GM23338 (cell line): ENCODE results near the gene ERVH48-1. TPM values are rescaled to one million over a fixed set of nuclear protein-coding genes. Genes with fewer than 3 reads are reported as not detected.

Experiments
- ATAC-seq: fragments of 200-7000 bp; cut with Tn5 transposase; 3 replicates; pipeline ENCODE4 v1.9.1; 2020
- DNase-seq: peaks from one replicate; pipeline ENCODE4 v3.0.0-alpha.2; 2015; ENCODE audit warnings: low spot score
- H2AFZ ChIP-seq: fragments of 200-600 bp; sonication (generic); 2 replicates; pipeline ENCODE4 v1.8.0; 2016; ENCODE audit warnings: antibody characterized with exemption, mild to moderate bottlenecking, moderate library complexity
- H3F3A ChIP-seq: fragments of 200-600 bp; sonication (generic); replicated peaks from 2 replicates; pipeline ENCODE4 v1.8.0; 2017; ENCODE audit warnings: antibody characterized with exemption, mixed run types, low read depth
- H3K27ac ChIP-seq: fragments of 200-600 bp; sonication (generic); 2 replicates; pipeline ENCODE4 v1.6.1; 2016; ENCODE audit warnings: low read depth
- H3K27me3 ChIP-seq: fragments of 200-600 bp; sonication (generic); 2 replicates; pipeline ENCODE4 v1.8.0; 2016; ENCODE audit warnings: mild to moderate bottlenecking, mixed run types, moderate library complexity; ENCODE audit not compliant: insufficient read depth
- H3K36me3 ChIP-seq: fragments of 200-600 bp; sonication (generic); 2 replicates; pipeline ENCODE4 v1.8.0; 2016; ENCODE audit warnings: mild to moderate bottlenecking; ENCODE audit not compliant: insufficient read depth
- H3K4me1 ChIP-seq: fragments of 200-600 bp; sonication (generic); 2 replicates; pipeline ENCODE4 v1.8.0; 2016; ENCODE audit warnings: mild to moderate bottlenecking, moderate library complexity; ENCODE audit not compliant: insufficient read depth
- H3K4me2 ChIP-seq: fragments of 200-600 bp; sonication (generic); 2 replicates; pipeline ENCODE4 v1.7.1; 2017; ENCODE audit warnings: mixed run types
- H3K4me3 ChIP-seq: fragments of 200-600 bp; sonication (generic); 2 replicates; pipeline ENCODE4 v1.6.1; 2016; ENCODE audit warnings: mixed run types
- H3K79me2 ChIP-seq: fragments of 200-600 bp; sonication (generic); replicated peaks from 2 replicates; pipeline ENCODE4 v1.8.0; 2017; ENCODE audit warnings: mild to moderate bottlenecking; ENCODE audit not compliant: insufficient read depth
- H3K9me2 ChIP-seq: fragments of 200-600 bp; sonication (generic); 2 replicates; pipeline ENCODE4 v1.8.0; 2017; ENCODE audit not compliant: insufficient read depth
- H4K20me1 ChIP-seq: fragments of 200-600 bp; sonication (generic); replicated peaks from 2 replicates; pipeline ENCODE4 v1.8.0; 2017; ENCODE audit warnings: mild to moderate bottlenecking; ENCODE audit not compliant: insufficient read depth
- H3K27ac Mint-ChIP-seq: 2 replicates; pipeline ENCODE4 v1.8.0; 2020; ENCODE audit warnings: inconsistent platforms, mild to moderate bottlenecking, moderate library complexity, mixed read lengths
- H3K27me3 Mint-ChIP-seq: 3 replicates; pipeline ENCODE4 v1.8.0; 2022; ENCODE audit warnings: low read depth, mild to moderate bottlenecking, moderate library complexity, mixed read lengths, inconsistent platforms; ENCODE audit not compliant: insufficient read depth, poor library complexity
- H3K36me3 Mint-ChIP-seq: 3 replicates; pipeline ENCODE4 v1.8.0; 2021; ENCODE audit warnings: low read depth, mild to moderate bottlenecking, inconsistent platforms, moderate library complexity, mixed read lengths
- H3K4me1 Mint-ChIP-seq: 3 replicates; pipeline ENCODE4 v1.8.0; 2020; ENCODE audit warnings: mild to moderate bottlenecking, inconsistent platforms, mixed read lengths
- H3K4me3 Mint-ChIP-seq: 3 replicates; pipeline ENCODE4 v1.8.0; 2021; ENCODE audit warnings: moderate library complexity, mild to moderate bottlenecking, inconsistent platforms, mixed read lengths
- H3K9me3 Mint-ChIP-seq: 3 replicates; pipeline ENCODE4 v1.8.0; 2020; ENCODE audit warnings: moderate library complexity, mild to moderate bottlenecking, inconsistent platforms, mixed read lengths
- CREB1 ChIP-seq: fragments of 250-450 bp; sonication (Bioruptor Pico); IDR thresholded peaks from 2 replicates; pipeline ENCODE4 v1.5.0; 2020; ENCODE audit warnings: low read depth, mild to moderate bottlenecking, moderate library complexity
- CTCF ChIP-seq, 2 experiments: fragments of 200-600 bp in 1 of 2; sonication (generic) in 1 of 2; conservative IDR thresholded peaks; 2 replicates each; pipeline versions ENCODE4 v1.5.1 to v1.6.1; 2016 to 2017; ENCODE audit warnings: antibody characterized with exemption in 2 of 2, low read depth in 2 of 2, mild to moderate bottlenecking in 2 of 2, moderate library complexity in 1 of 2
- ETS1 ChIP-seq: IDR thresholded peaks from 2 replicates; pipeline ENCODE4 v1.6.1; 2016; ENCODE audit warnings: antibody characterized with exemption
- EZH2 ChIP-seq: fragments of 200-600 bp; sonication (generic); IDR thresholded peaks from one replicate; pipeline ENCODE4 v1.8.0; 2017; ENCODE audit warnings: antibody characterized with exemption, mild to moderate bottlenecking, low read depth; ENCODE audit not compliant: unreplicated experiment
- EZH2phosphoT487 ChIP-seq: fragments of 200-600 bp; sonication (generic); IDR thresholded peaks from one replicate; pipeline ENCODE4 v1.8.1; 2018; ENCODE audit warnings: antibody characterized with exemption; ENCODE audit not compliant: unreplicated experiment
- JUNB ChIP-seq: IDR thresholded peaks from one replicate; pipeline ENCODE4 v1.6.1; 2016; ENCODE audit warnings: antibody characterized with exemption; ENCODE audit not compliant: unreplicated experiment
- NANOG ChIP-seq: IDR thresholded peaks from 2 replicates; pipeline ENCODE4 v1.6.1; 2016; ENCODE audit warnings: antibody characterized with exemption, borderline replicate concordance
- POLR2AphosphoS5 ChIP-seq: IDR thresholded peaks from 2 replicates; pipeline ENCODE4 v1.6.1; 2016; ENCODE audit warnings: antibody characterized with exemption, low read depth
- REST ChIP-seq: IDR thresholded peaks from one replicate; pipeline ENCODE4 v1.6.1; 2018; ENCODE audit warnings: antibody characterized with exemption; ENCODE audit not compliant: unreplicated experiment
- STAT1 ChIP-seq: IDR thresholded peaks from one replicate; pipeline ENCODE4 v1.6.1; 2016; ENCODE audit warnings: antibody characterized with exemption; ENCODE audit not compliant: unreplicated experiment
- ZNF114 ChIP-seq: fragments of 250-450 bp; sonication (Bioruptor Pico); IDR thresholded peaks from 2 replicates; pipeline ENCODE4 v1.5.0; 2020; ENCODE audit warnings: mild to moderate bottlenecking, moderate library complexity
- ZNF331 ChIP-seq: fragments of 250-450 bp; sonication (Bioruptor Pico); IDR thresholded peaks from 2 replicates; pipeline ENCODE4 v1.5.0; 2020; ENCODE audit warnings: low read depth, mild to moderate bottlenecking, moderate library complexity
- ZNF462 ChIP-seq: fragments of 250-450 bp; sonication (Bioruptor Pico); IDR thresholded peaks from 2 replicates; pipeline ENCODE4 v1.5.0; 2020; ENCODE audit warnings: mild to moderate bottlenecking, moderate library complexity
- polyA plus RNA-seq: library from polyadenylated mRNA; unstranded; fragments of >200 nt; fragmentation: Nextera tagmentation; extraction: Ambion mirVana; gene quantifications from 2 replicates; pipeline ENCODE4 v1.2.1, GENCODE V29; 2016
- total RNA-seq: library from RNA; depleted of rRNA; stranded (reverse); fragments of >200 nt; shearing (Covaris generic); gene quantifications from 2 replicates; pipeline ENCODE4 v1.2.3, GENCODE V29; 2014

ERVH48-1 gene
- total and polyA plus RNA-seq, 2 experiments from 2014 or later: 31.7 to 37.0 TPM

- Histone ChIP-seq H3K9me2 (no peaks in the 10 kb centered on the region), H3K36me3 (peaks cover 41% of the 10 kb centered on the region), H3K79me2 (peaks cover 18% of the 10 kb centered on the region), H3K4me1 (no peaks in the 10 kb centered on the region), H3K27ac (peak overlapping the region; percentile 69; the same call in 1 of the 2 replicates), H3K27me3 (no peaks in the 10 kb centered on the region), H3F3A (no peaks in the 10 kb centered on the region), H4K20me1 (peaks cover 11% of the 10 kb centered on the region), H3K4me3 (no peak overlapping the region), H3K4me2 (no peak overlapping the region), H2AFZ (no peak overlapping the region)
- no peaks in the 10 kb centered on the region; the same call in 2 of the 3 replicates for H3K4me1 Mint-ChIP-seq
- ATAC-seq (no peak), DNase-seq (no peak)
- TF ChIP-seq ZNF331 (CRISPR knock-in tag) (no peak), POLR2AphosphoS5 (no peak), REST (no peak), EZH2 (no peak), STAT1 (no peak), NANOG (no peak), CTCF (conservative IDR thresholded peaks at IDR 0.05; ENCODE audit: low read depth in 2 of 2) (no peak), ZNF462 (CRISPR knock-in tag) (no peak), ETS1 (no peak), JUNB (no peak), ZNF114 (CRISPR knock-in tag) (no peak), EZH2phosphoT487 (no peak), CREB1 (CRISPR knock-in tag) (no peak)
- peaks cover 73% of the 10 kb centered on the region for H3K36me3 Mint-ChIP-seq
- no peak overlapping the region for H3K27ac Mint-ChIP-seq
- no peaks in the 10 kb centered on the region for H3K27me3 Mint-ChIP-seq
- no peak overlapping the region for H3K4me3 Mint-ChIP-seq
- H3K9me3 Mint-ChIP-seq: peaks cover 5% of the 10 kb centered on the region; the same call in 1 of the 3 replicates
Observed at GRCh38 chr21:42903817-42904216, 21.6 kb downstream of the ERVH48-1 start.
